OCI-LY1 (cell line): ENCODE data around the gene URB2.

Experiments used
- H2AFZ ChIP-seq: fragments of 200-600 bp; sonication (generic), shearing (Covaris generic); 2 replicates; pipeline ENCODE4 v1.6.0; 2014; ENCODE audit warnings: antibody characterized with exemption, mild to moderate bottlenecking, low read length
- H3F3A ChIP-seq: fragments of 200-600 bp; sonication (generic), shearing (Covaris generic); 2 replicates; pipeline ENCODE4 v1.6.0; 2014; ENCODE audit warnings: mild to moderate bottlenecking, antibody characterized with exemption, low read length, moderate library complexity; ENCODE audit not compliant: insufficient read depth
- H3K27ac ChIP-seq: fragments of 200-600 bp; sonication (generic); 2 replicates; pipeline ENCODE4 v1.5.1; 2014; ENCODE audit warnings: low read length, mixed run types, mild to moderate bottlenecking, low read depth; ENCODE audit not compliant: poor library complexity, severe bottlenecking
- H3K27me3 ChIP-seq: fragments of 200-600 bp; sonication (generic); 2 replicates; pipeline ENCODE4 v1.6.0; 2014; ENCODE audit warnings: antibody characterized with exemption, mild to moderate bottlenecking, low read length, moderate library complexity; ENCODE audit not compliant: insufficient read depth
- H3K36me3 ChIP-seq: fragments of 200-600 bp; sonication (generic); 2 replicates; pipeline ENCODE4 v1.6.1; 2014; ENCODE audit warnings: mild to moderate bottlenecking, antibody characterized with exemption, low read length, moderate library complexity, mixed read lengths; ENCODE audit not compliant: insufficient read depth
- H3K4me1 ChIP-seq: fragments of 200-600 bp; sonication (generic); 2 replicates; pipeline ENCODE4 v1.5.1; 2014; ENCODE audit warnings: mild to moderate bottlenecking, low read length, moderate library complexity; ENCODE audit not compliant: insufficient read depth, severe bottlenecking
- H3K4me2 ChIP-seq: fragments of 200-600 bp; sonication (generic), shearing (Covaris generic); 2 replicates; pipeline ENCODE4 v1.6.1; 2014; ENCODE audit warnings: low read length
- H3K4me3 ChIP-seq: fragments of 200-600 bp; sonication (generic); 2 replicates; pipeline ENCODE4 v1.5.1; 2014; ENCODE audit warnings: low read length, low read depth, mild to moderate bottlenecking, mixed read lengths; ENCODE audit not compliant: poor library complexity, severe bottlenecking
- H3K79me2 ChIP-seq: fragments of 200-600 bp; shearing (Covaris generic); 2 replicates; pipeline ENCODE4 v1.6.1; 2016; ENCODE audit warnings: mixed run types, low read length, mixed read lengths; ENCODE audit not compliant: insufficient read depth
- H3K9ac ChIP-seq: fragments of 200-600 bp; sonication (generic), shearing (Covaris generic); 2 replicates; pipeline ENCODE4 v1.6.1; 2014; ENCODE audit warnings: mild to moderate bottlenecking, low read length, mixed read lengths
- H3K9me2 ChIP-seq: fragments of 200-600 bp; sonication (generic), shearing (Covaris generic); 2 replicates; pipeline ENCODE4 v1.6.1; 2014; ENCODE audit warnings: low read depth, mild to moderate bottlenecking, low read length, mixed read lengths
- H3K9me3 ChIP-seq: fragments of 200-600 bp; shearing (Covaris generic); 2 replicates; pipeline ENCODE4 v1.6.1; 2014; ENCODE audit warnings: low read length, mixed read lengths
- H4K20me1 ChIP-seq: fragments of 200-600 bp; sonication (generic), shearing (Covaris generic); 2 replicates; pipeline ENCODE4 v1.6.0; 2016; ENCODE audit warnings: mild to moderate bottlenecking, low read length; ENCODE audit not compliant: insufficient read depth
- EZH2 ChIP-seq: fragments of 200-600 bp; sonication (generic), shearing (Covaris generic); IDR thresholded peaks from 2 replicates; pipeline ENCODE4 v1.8.0; 2017; ENCODE audit warnings: borderline replicate concordance, mixed run types, mild to moderate bottlenecking, antibody characterized with exemption, low read length, moderate library complexity, mixed read lengths
- TF ChIP-seq, protein P1 (sequence below): fragments of 200-600 bp; sonication (generic), shearing (Covaris generic); IDR thresholded peaks from 2 replicates; pipeline ENCODE4 v1.5.1; 2017; ENCODE audit warnings: mild to moderate bottlenecking, antibody characterized with exemption, low read length, moderate library complexity, mixed read lengths

URB2 gene

DNA sequence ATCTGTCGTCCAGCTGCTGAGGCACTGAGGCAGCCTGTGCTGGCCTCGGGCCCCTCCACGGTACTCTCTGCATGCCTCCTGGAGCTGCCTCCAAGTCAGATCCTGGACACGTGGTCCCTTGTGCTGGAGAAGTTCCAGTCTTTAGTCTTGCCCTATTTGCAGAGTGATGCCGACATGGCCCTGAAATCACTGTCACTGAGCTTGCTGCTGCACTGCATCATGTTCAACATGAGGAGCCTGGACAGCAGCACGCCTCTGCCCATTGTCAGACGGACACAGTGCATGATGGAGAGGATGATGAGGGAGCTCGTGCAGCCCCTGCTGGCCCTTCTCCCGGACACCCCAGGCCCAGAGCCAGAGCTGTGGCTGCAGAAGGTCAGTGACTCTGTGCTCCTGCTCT is 10.0 kb downstream of the URB2 start:
- Histone ChIP-seq H3F3A (no peaks in the 10 kb centered on the region), H3K4me3 (no peak overlapping the region), H3K9me3 (no peaks in the 10 kb centered on the region), H3K4me2 (no peak overlapping the region), H3K9ac (no peak overlapping the region), H4K20me1 (0 out of 2 replicates have a peak, but pooled peaks cover 4% of the 10 kb centered on the region), H3K36me3 (peaks cover 90% of the 10 kb centered on the region), H3K27ac (no peak overlapping the region), H2AFZ (no peak overlapping the region), H3K79me2 (peaks cover 29% of the 10 kb centered on the region), H3K9me2 (no peaks in the 10 kb centered on the region), H3K4me1 (no peaks in the 10 kb centered on the region), H3K27me3 (no peaks in the 10 kb centered on the region)
- TF ChIP-seq EZH2: no peak
- TF ChIP-seq, protein P1, sequence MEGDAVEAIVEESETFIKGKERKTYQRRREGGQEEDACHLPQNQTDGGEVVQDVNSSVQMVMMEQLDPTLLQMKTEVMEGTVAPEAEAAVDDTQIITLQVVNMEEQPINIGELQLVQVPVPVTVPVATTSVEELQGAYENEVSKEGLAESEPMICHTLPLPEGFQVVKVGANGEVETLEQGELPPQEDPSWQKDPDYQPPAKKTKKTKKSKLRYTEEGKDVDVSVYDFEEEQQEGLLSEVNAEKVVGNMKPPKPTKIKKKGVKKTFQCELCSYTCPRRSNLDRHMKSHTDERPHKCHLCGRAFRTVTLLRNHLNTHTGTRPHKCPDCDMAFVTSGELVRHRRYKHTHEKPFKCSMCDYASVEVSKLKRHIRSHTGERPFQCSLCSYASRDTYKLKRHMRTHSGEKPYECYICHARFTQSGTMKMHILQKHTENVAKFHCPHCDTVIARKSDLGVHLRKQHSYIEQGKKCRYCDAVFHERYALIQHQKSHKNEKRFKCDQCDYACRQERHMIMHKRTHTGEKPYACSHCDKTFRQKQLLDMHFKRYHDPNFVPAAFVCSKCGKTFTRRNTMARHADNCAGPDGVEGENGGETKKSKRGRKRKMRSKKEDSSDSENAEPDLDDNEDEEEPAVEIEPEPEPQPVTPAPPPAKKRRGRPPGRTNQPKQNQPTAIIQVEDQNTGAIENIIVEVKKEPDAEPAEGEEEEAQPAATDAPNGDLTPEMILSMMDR: no peak

DNA sequence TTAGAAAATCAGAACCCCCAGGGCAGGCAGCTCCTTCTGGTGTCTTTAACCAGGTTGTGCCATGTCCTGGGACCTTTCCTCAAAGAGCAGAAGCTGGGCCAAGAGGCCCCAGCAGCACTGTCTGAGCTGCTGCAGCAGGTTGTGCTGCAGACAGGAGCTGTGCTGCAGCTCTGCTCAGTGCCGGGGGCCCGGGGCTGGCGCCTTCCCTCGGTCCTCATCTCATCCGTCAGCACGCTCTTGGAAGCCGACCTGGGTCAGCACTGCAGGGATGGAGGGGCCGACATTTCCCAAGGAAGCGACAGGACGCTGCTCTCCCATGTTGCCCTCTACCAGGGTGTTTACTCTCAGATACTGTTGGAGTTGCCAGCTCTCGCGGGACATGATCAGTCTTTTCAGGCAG is 11.7 kb downstream of the URB2 start:
- Histone ChIP-seq H3K79me2 (peaks cover 19% of the 10 kb centered on the region), H3K4me3 (no peak overlapping the region), H3K36me3 (peaks cover 87% of the 10 kb centered on the region), H4K20me1 (no peaks in the 10 kb centered on the region), H3K27ac (no peak overlapping the region), H3K9ac (no peak overlapping the region), H3K9me3 (no peaks in the 10 kb centered on the region), H3K9me2 (no peaks in the 10 kb centered on the region), H2AFZ (no peak overlapping the region), H3K4me1 (no peaks in the 10 kb centered on the region), H3K4me2 (no peak overlapping the region), H3F3A (no peaks in the 10 kb centered on the region), H3K27me3 (no peaks in the 10 kb centered on the region)
- TF ChIP-seq, protein P1: no peak
- TF ChIP-seq EZH2: no peak

DNA sequence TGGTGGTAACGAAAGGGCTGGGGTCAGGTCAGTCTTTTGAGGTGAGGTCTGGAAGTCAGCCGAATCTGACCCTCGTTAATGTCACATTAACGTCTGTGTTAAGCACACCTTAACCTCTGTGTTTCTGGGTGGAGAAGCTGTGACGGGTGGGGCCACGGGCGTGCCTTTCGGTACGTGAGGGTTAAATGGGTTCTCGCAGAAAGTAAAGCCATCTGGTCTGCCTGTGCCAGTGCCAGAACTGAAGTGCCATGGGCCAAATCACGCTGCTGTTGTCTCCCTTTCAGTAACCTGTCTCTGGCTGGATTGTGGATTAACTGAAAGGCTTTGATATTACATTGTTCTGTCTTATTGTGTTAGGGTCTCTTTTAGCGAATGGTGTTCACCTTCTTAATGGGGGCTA is 14.4 kb downstream of the URB2 start:
- no peak overlapping the region for H2AFZ ChIP-seq
- no peak overlapping the region for H3K4me3 ChIP-seq
- no peaks in the 10 kb centered on the region for H3K9me2 ChIP-seq
- H3K79me2 ChIP-seq: peaks cover 11% of the 10 kb centered on the region; the same call in 1 of the 2 replicates
- no peak overlapping the region for H3K4me2 ChIP-seq
- H3F3A ChIP-seq: no peaks in the 10 kb centered on the region
- TF ChIP-seq, protein P1: no peak
- no peak for TF ChIP-seq EZH2
- H3K4me1 ChIP-seq: no peaks in the 10 kb centered on the region
- H3K9me3 ChIP-seq: no peaks in the 10 kb centered on the region
- H3K27me3 ChIP-seq: no peaks in the 10 kb centered on the region
- no peaks in the 10 kb centered on the region for H4K20me1 ChIP-seq
- H3K9ac ChIP-seq: no peak overlapping the region
- no peak overlapping the region for H3K27ac ChIP-seq
- H3K36me3 ChIP-seq: peaks cover 89% of the 10 kb centered on the region
